ENCODE results near the gene DOCK3. TPM values are rescaled to one million over a fixed set of nuclear protein-coding genes. Genes with fewer than 3 reads are reported as not detected.

The DOCK3 gene
- total and polyA plus RNA-seq, 9 donors, result 0.04 to 0.71 (median 0.27) TPM; not detected in 1

DNA sequence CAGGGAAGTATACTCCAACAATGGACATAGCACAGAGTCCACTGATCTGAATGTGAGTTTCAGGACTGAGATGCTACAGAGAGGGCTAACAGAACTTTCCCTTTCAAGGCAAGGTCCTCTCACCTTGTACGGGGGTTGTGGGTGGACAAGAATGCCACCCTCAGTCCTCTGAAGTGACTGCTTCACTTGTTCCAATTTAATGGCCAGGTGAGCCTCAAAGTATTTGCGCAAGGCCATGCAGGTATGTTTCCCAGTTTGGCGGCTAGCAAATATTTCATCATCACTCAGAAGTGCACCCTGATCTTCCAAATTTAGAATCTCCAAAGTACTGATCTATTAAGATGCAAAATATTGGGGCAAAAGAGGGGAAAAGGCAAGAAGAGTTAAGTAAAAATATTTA, 754.4 kb downstream of the DOCK3 start:
- Histone ChIP-seq H3K4me3 (no peak overlapping the region), H3K27me3 (no peaks in the 10 kb centered on the region), H3K27ac (no peak overlapping the region), H3K4me1 (ENCODE audit: insufficient read depth) (no peaks in the 10 kb centered on the region), H3K9me3 (no peaks in the 10 kb centered on the region), H3K36me3 (no peaks in the 10 kb centered on the region)
- intact Hi-C loops (cut with DNase I), result no loop called here
- no peak for TF ChIP-seq POLR2A (IDR thresholded peaks at IDR 0.05)
- TF ChIP-seq, protein P1, sequence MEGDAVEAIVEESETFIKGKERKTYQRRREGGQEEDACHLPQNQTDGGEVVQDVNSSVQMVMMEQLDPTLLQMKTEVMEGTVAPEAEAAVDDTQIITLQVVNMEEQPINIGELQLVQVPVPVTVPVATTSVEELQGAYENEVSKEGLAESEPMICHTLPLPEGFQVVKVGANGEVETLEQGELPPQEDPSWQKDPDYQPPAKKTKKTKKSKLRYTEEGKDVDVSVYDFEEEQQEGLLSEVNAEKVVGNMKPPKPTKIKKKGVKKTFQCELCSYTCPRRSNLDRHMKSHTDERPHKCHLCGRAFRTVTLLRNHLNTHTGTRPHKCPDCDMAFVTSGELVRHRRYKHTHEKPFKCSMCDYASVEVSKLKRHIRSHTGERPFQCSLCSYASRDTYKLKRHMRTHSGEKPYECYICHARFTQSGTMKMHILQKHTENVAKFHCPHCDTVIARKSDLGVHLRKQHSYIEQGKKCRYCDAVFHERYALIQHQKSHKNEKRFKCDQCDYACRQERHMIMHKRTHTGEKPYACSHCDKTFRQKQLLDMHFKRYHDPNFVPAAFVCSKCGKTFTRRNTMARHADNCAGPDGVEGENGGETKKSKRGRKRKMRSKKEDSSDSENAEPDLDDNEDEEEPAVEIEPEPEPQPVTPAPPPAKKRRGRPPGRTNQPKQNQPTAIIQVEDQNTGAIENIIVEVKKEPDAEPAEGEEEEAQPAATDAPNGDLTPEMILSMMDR (IDR thresholded peaks at IDR 0.05), result no peak
- TF ChIP-seq EP300 (IDR thresholded peaks at IDR 0.05), result no peak
- no peak for DNase-seq
- 92 to 94% (median 94%) methylated on average over 3 of the region's 3 CpGs for WGBS, 3 donors

Small RNA genes within 50 kb of the gene (microRNA-seq; reads per million reads assigned to microRNA genes)
- 1.4 to 5.4 (median 4.2) reads per million in 3 donors for gene MIR4787

Small RNA genes within 50 kb of the gene (small RNA-seq; reads per million reads assigned to genes)
- gene MIR4787, result not detected
- gene PPIAP69, result not detected

Other genes with a start within 250 kb of the DOCK3 start
- 1 to 10 TPM in 6 of 7 donors, under 1 TPM in 1; 0.95 to 8.6 (median 4.2) TPM for gene CACNA2D2, start 171.3 kb upstream of the DOCK3 start, total RNA-seq
- 1 to 10 TPM; 1.8 to 2.8 TPM for gene CACNA2D2, start 171.3 kb upstream of the DOCK3 start, polyA plus RNA-seq
- 10 to 100 TPM; 10.7 to 24.1 (median 17.7) TPM for gene C3orf18, start 107.2 kb upstream of the DOCK3 start, total RNA-seq
- gene C3orf18, start 107.2 kb upstream of the DOCK3 start, polyA plus RNA-seq, result 10 to 100 TPM; 13.0 to 17.5 TPM
- 10 to 100 TPM in 5 of 7 donors, 1 to 10 TPM in 2; 6.8 to 35.3 (median 24.7) TPM for gene HEMK1, start 105.4 kb upstream of the DOCK3 start, total RNA-seq
- gene HEMK1, start 105.4 kb upstream of the DOCK3 start, polyA plus RNA-seq, result 10 to 100 TPM in 1 of 2 donors, 1 to 10 TPM in 1; 7.7 to 17.3 TPM
- gene CISH, start 63.2 kb upstream of the DOCK3 start, total RNA-seq, result 10 to 100 TPM in 6 of 7 donors, 1 to 10 TPM in 1; 6.2 to 28.0 (median 24.7) TPM
- 10 to 100 TPM in 1 of 2 donors, 1 to 10 TPM in 1; 6.5 to 21.9 TPM for gene CISH, start 63.2 kb upstream of the DOCK3 start, polyA plus RNA-seq
- 10 to 100 TPM; 16.9 to 34.6 (median 29.3) TPM for gene MAPKAPK3, start 57.8 kb upstream of the DOCK3 start, total RNA-seq
- gene MAPKAPK3, start 57.8 kb upstream of the DOCK3 start, polyA plus RNA-seq, result 10 to 100 TPM; 15.8 to 44.7 TPM

All from ovary (tissue), 9 donors.